Parathyroid adenoma (tissue), 2 donors: Measurements from ENCODE around the gene KCNB1.

Experiments used
- H2AFZ ChIP-seq: fragments of 300-600 bp; sonication (generic); one replicate; pipeline ENCODE4 v1.7.0; 2017; ENCODE audit warnings: antibody characterized with exemption, mild to moderate bottlenecking
- H3K27ac ChIP-seq: fragments of 300-600 bp; sonication (generic); one replicate; pipeline ENCODE4 v1.7.0; 2017
- H3K27me3 ChIP-seq: fragments of 300-600 bp; sonication (generic); one replicate; pipeline ENCODE4 v1.7.0; 2017; ENCODE audit warnings: low read length; ENCODE audit not compliant: control insufficient read depth, insufficient read depth
- H3K36me3 ChIP-seq: fragments of 300-600 bp; sonication (generic); one replicate; pipeline ENCODE4 v1.7.0; 2017; ENCODE audit warnings: low read length; ENCODE audit not compliant: control insufficient read depth, insufficient read depth
- H3K4me1 ChIP-seq: fragments of 300-600 bp; sonication (generic); one replicate; pipeline ENCODE4 v1.7.0; 2017; ENCODE audit warnings: control low read depth
- H3K4me2 ChIP-seq: fragments of 300-600 bp; sonication (generic); one replicate; pipeline ENCODE4 v1.7.0; 2017; ENCODE audit warnings: low read length
- H3K4me3 ChIP-seq: fragments of 300-600 bp; sonication (generic); one replicate; pipeline ENCODE4 v1.7.0; 2017; ENCODE audit warnings: low read depth, low read length
- H3K79me2 ChIP-seq: fragments of 300-600 bp; sonication (generic); one replicate; pipeline ENCODE4 v1.7.0; 2017; ENCODE audit warnings: control low read depth
- H3K9ac ChIP-seq: fragments of 300-600 bp; sonication (generic); one replicate; pipeline ENCODE4 v1.7.0; 2017; ENCODE audit warnings: mild to moderate bottlenecking
- H3K9me3 ChIP-seq: fragments of 300-600 bp; sonication (generic); one replicate; pipeline ENCODE4 v1.7.0; 2017; ENCODE audit warnings: low read length; ENCODE audit not compliant: control insufficient read depth
- CTCF ChIP-seq: fragments of 300-600 bp; sonication (generic); IDR thresholded peaks from one replicate; pipeline ENCODE4 v1.7.0; 2017; ENCODE audit warnings: antibody characterized with exemption, mild to moderate bottlenecking
- donor health status: primary hyperparathyroidism.

KCNB1 gene

GRCh38 chr20:49344975-49345374 is 137.5 kb downstream of the KCNB1 start:
- no peaks in the 10 kb centered on the region for H3K9me3 ChIP-seq
- H3K4me3 ChIP-seq, result no peak overlapping the region
- no peaks in the 10 kb centered on the region for H3K27me3 ChIP-seq
- H3K79me2 ChIP-seq, result no peaks in the 10 kb centered on the region
- no peak overlapping the region for H3K4me2 ChIP-seq
- H3K36me3 ChIP-seq, result no peaks in the 10 kb centered on the region
- no peak overlapping the region for H2AFZ ChIP-seq
- no peaks in the 10 kb centered on the region for H3K4me1 ChIP-seq
- no peak overlapping the region for H3K9ac ChIP-seq
- H3K27ac ChIP-seq, result no peak overlapping the region
- no peak for TF ChIP-seq CTCF

GRCh38 chr20:49344140-49344539 is 138.3 kb downstream of the KCNB1 start:
- Histone ChIP-seq H3K79me2 (no peaks in the 10 kb centered on the region), H3K4me3 (no peak overlapping the region), H3K27ac (no peak overlapping the region), H3K4me1 (no peaks in the 10 kb centered on the region), H2AFZ (no peak overlapping the region), H3K9me3 (no peaks in the 10 kb centered on the region), H3K36me3 (no peaks in the 10 kb centered on the region), H3K27me3 (no peaks in the 10 kb centered on the region), H3K9ac (no peak overlapping the region), H3K4me2 (no peak overlapping the region)
- TF ChIP-seq CTCF, result no peak

GRCh38 chr20:49343246-49343645 is 139.2 kb downstream of the KCNB1 start:
- Histone ChIP-seq H2AFZ (no peak overlapping the region), H3K27ac (no peak overlapping the region), H3K4me2 (no peak overlapping the region), H3K9me3 (no peaks in the 10 kb centered on the region), H3K4me3 (no peak overlapping the region), H3K27me3 (no peaks in the 10 kb centered on the region), H3K36me3 (no peaks in the 10 kb centered on the region), H3K9ac (no peak overlapping the region), H3K4me1 (no peaks in the 10 kb centered on the region), H3K79me2 (no peaks in the 10 kb centered on the region)
- TF ChIP-seq CTCF, result no peak

- H3K36me3 ChIP-seq, result no peaks in the 10 kb centered on the region
- no peak for TF ChIP-seq CTCF
- H3K9me3 ChIP-seq, result no peaks in the 10 kb centered on the region
- H3K9ac ChIP-seq, result no peak overlapping the region
- H3K4me2 ChIP-seq, result no peak overlapping the region
- H3K79me2 ChIP-seq, result no peaks in the 10 kb centered on the region
- H3K27me3 ChIP-seq, result no peaks in the 10 kb centered on the region
- H3K4me3 ChIP-seq, result no peak overlapping the region
- H2AFZ ChIP-seq, result no peak overlapping the region
- H3K27ac ChIP-seq, result no peak overlapping the region
- no peaks in the 10 kb centered on the region for H3K4me1 ChIP-seq
These were observed 142.1 kb downstream of the KCNB1 start for GRCh38 chr20:49340161-49340966.

GRCh38 chr20:49339123-49339522 is 143.3 kb downstream of the KCNB1 start:
- H3K27me3 ChIP-seq, result no peaks in the 10 kb centered on the region
- no peaks in the 10 kb centered on the region for H3K9me3 ChIP-seq
- H3K4me1 ChIP-seq, result no peaks in the 10 kb centered on the region
- H3K36me3 ChIP-seq, result no peaks in the 10 kb centered on the region
- no peak overlapping the region for H3K27ac ChIP-seq
- H3K4me3 ChIP-seq, result no peak overlapping the region
- H3K9ac ChIP-seq, result no peak overlapping the region
- H2AFZ ChIP-seq, result no peak overlapping the region
- H3K79me2 ChIP-seq, result no peaks in the 10 kb centered on the region
- no peak for TF ChIP-seq CTCF
- H3K4me2 ChIP-seq, result no peak overlapping the region
